ENCODE results near the gene HNRNPA0.

Gene HNRNPA0

GRCh38 chr5:137753691-137754187, 424 bp downstream of the HNRNPA0 start:
- TF ChIP-seq, protein P1, sequence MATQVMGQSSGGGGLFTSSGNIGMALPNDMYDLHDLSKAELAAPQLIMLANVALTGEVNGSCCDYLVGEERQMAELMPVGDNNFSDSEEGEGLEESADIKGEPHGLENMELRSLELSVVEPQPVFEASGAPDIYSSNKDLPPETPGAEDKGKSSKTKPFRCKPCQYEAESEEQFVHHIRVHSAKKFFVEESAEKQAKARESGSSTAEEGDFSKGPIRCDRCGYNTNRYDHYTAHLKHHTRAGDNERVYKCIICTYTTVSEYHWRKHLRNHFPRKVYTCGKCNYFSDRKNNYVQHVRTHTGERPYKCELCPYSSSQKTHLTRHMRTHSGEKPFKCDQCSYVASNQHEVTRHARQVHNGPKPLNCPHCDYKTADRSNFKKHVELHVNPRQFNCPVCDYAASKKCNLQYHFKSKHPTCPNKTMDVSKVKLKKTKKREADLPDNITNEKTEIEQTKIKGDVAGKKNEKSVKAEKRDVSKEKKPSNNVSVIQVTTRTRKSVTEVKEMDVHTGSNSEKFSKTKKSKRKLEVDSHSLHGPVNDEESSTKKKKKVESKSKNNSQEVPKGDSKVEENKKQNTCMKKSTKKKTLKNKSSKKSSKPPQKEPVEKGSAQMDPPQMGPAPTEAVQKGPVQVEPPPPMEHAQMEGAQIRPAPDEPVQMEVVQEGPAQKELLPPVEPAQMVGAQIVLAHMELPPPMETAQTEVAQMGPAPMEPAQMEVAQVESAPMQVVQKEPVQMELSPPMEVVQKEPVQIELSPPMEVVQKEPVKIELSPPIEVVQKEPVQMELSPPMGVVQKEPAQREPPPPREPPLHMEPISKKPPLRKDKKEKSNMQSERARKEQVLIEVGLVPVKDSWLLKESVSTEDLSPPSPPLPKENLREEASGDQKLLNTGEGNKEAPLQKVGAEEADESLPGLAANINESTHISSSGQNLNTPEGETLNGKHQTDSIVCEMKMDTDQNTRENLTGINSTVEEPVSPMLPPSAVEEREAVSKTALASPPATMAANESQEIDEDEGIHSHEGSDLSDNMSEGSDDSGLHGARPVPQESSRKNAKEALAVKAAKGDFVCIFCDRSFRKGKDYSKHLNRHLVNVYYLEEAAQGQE (IDR thresholded peaks at IDR 0.05; ENCODE audit: insufficient read depth in 1 of 2, low read depth in 2 of 2, low read length in 2 of 2): no peak
- TF ChIP-seq SIN3A (IDR thresholded peaks at IDR 0.05; ENCODE audit: borderline replicate concordance, insufficient read depth, low read length) (no peak), TAF1 (IDR thresholded peaks at IDR 0.05; ENCODE audit: borderline replicate concordance, insufficient read depth, low read length) (no peak), FOXP2 (optimal IDR thresholded peaks at IDR 0.05; ENCODE audit: borderline replicate concordance, extremely low read depth, extremely low read length, insufficient read depth) (no peak)

GRCh38 chr5:137752905-137753690, 1.1 kb downstream of the HNRNPA0 start:
- TF ChIP-seq, protein P1 (IDR thresholded peaks at IDR 0.05; ENCODE audit: insufficient read depth in 1 of 2, low read depth in 2 of 2, low read length in 2 of 2): no peak
- TF ChIP-seq FOXP2 (optimal IDR thresholded peaks at IDR 0.05; ENCODE audit: borderline replicate concordance, extremely low read depth, extremely low read length, insufficient read depth): no peak
- no peak for TF ChIP-seq SIN3A (IDR thresholded peaks at IDR 0.05; ENCODE audit: borderline replicate concordance, insufficient read depth, low read length)
- no peak; the same call in 1 of the 2 replicates for TF ChIP-seq POLR2AphosphoS5 (IDR thresholded peaks at IDR 0.05; ENCODE audit: low read depth, low read length)
- no peak for TF ChIP-seq TAF1 (IDR thresholded peaks at IDR 0.05; ENCODE audit: borderline replicate concordance, insufficient read depth, low read length)

DNA sequence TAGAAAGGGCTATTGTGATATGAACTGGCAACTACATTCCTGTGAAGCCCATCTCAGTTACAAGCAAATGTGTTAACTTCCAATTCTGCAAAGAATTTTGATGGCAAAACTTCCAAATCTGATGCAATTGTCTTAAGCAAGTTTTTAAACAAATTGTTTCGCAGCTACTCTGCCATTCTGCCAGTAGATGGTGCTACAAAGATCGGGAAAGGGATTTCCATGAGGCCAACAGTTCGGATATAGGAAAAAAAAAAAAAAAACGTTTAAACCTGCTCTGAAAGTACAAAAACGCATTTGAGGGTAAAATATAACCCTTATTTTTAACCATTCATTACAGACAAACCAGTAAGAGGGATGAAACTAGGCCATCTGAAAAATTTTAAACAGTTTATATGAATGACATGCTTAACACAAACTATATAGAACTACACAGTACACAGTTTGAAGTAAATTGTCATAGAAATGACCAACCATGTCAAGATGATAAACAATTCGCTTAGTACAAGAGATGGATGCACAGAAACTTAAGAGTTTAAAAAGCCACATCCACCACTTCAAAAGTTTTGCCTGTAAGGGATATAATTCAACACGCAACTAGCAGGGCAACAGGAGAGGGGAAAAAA, 2.2 kb downstream of the HNRNPA0 start:
- TF ChIP-seq FOXP2 (optimal IDR thresholded peaks at IDR 0.05; ENCODE audit: borderline replicate concordance, extremely low read depth, extremely low read length, insufficient read depth) (no peak), SIN3A (IDR thresholded peaks at IDR 0.05; ENCODE audit: borderline replicate concordance, insufficient read depth, low read length) (no peak), POLR2AphosphoS5 (IDR thresholded peaks at IDR 0.05; ENCODE audit: low read depth, low read length) (no peak), TAF1 (IDR thresholded peaks at IDR 0.05; ENCODE audit: borderline replicate concordance, insufficient read depth, low read length) (no peak)
- TF ChIP-seq, protein P1 (IDR thresholded peaks at IDR 0.05; ENCODE audit: insufficient read depth in 1 of 2, low read depth in 2 of 2, low read length in 2 of 2): no peak

- TF ChIP-seq TAF1 (IDR thresholded peaks at IDR 0.05; ENCODE audit: borderline replicate concordance, insufficient read depth, low read length) (no peak), SIN3A (IDR thresholded peaks at IDR 0.05; ENCODE audit: borderline replicate concordance, insufficient read depth, low read length) (no peak), FOXP2 (optimal IDR thresholded peaks at IDR 0.05; ENCODE audit: borderline replicate concordance, extremely low read depth, extremely low read length, insufficient read depth) (no peak), POLR2AphosphoS5 (IDR thresholded peaks at IDR 0.05; ENCODE audit: low read depth, low read length) (no peak)
- TF ChIP-seq, protein P1 (IDR thresholded peaks at IDR 0.05; ENCODE audit: insufficient read depth in 1 of 2, low read depth in 2 of 2, low read length in 2 of 2): no peak
Observed at GRCh38 chr5:137750436-137750835, 3.7 kb downstream of the HNRNPA0 start.
